ENCODE measurements around the gene THBS2. TPM values are rescaled to one million over a fixed set of nuclear protein-coding genes. Genes with fewer than 3 reads are reported as not detected.
"Not testable (repeated sequence)": the region's sequence is repeated elsewhere in the genome, so short reads cannot be mapped to it uniquely, and the experiment has no call there.

THBS2 gene
- total RNA-seq, 1 donor = 519 TPM

- TF ChIP-seq, protein P1, sequence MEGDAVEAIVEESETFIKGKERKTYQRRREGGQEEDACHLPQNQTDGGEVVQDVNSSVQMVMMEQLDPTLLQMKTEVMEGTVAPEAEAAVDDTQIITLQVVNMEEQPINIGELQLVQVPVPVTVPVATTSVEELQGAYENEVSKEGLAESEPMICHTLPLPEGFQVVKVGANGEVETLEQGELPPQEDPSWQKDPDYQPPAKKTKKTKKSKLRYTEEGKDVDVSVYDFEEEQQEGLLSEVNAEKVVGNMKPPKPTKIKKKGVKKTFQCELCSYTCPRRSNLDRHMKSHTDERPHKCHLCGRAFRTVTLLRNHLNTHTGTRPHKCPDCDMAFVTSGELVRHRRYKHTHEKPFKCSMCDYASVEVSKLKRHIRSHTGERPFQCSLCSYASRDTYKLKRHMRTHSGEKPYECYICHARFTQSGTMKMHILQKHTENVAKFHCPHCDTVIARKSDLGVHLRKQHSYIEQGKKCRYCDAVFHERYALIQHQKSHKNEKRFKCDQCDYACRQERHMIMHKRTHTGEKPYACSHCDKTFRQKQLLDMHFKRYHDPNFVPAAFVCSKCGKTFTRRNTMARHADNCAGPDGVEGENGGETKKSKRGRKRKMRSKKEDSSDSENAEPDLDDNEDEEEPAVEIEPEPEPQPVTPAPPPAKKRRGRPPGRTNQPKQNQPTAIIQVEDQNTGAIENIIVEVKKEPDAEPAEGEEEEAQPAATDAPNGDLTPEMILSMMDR (IDR thresholded peaks at IDR 0.05; ENCODE audit: insufficient read depth, low read length) = no peak
- H3K4me3 ChIP-seq (ENCODE audit: low read depth, low read length) = no peak overlapping the region
- DNase-seq (ENCODE audit: low read depth) = no peak
These were observed 13.3 kb upstream of the THBS2 start for GRCh38 chr6:169266746-169267591.

DNA sequence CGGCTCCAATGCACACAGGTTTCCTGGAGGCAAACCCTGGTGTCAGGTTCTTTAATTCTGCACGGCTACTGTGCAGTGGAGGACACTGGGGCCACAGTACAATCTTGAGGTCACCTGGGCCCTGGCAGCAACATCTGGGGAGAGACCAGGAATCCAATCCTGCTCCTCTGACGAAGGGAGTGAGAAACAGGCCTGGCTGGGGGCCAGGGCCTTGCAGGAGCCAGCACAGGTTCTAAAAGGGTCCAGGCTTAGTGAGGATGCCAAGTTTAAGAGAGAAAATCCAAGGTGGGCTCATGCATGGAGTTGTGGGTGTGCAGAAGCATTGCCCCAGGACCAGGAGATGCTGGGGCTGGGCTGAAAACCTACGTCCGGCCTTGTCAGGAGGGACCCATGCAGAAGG is 12.6 kb upstream of the THBS2 start:
- TF ChIP-seq, protein P1 (IDR thresholded peaks at IDR 0.05; ENCODE audit: insufficient read depth, low read length) = no peak
- H3K4me3 ChIP-seq (ENCODE audit: low read depth, low read length) = no peak overlapping the region
- no peak for DNase-seq (ENCODE audit: low read depth)

GRCh38 chr6:169265486-169266131 is 12.0 kb upstream of the THBS2 start:
- TF ChIP-seq, protein P1 (IDR thresholded peaks at IDR 0.05; ENCODE audit: insufficient read depth, low read length) = no peak
- H3K4me3 ChIP-seq (ENCODE audit: low read depth, low read length) = no peak overlapping the region
- no peak for DNase-seq (ENCODE audit: low read depth)

DNA sequence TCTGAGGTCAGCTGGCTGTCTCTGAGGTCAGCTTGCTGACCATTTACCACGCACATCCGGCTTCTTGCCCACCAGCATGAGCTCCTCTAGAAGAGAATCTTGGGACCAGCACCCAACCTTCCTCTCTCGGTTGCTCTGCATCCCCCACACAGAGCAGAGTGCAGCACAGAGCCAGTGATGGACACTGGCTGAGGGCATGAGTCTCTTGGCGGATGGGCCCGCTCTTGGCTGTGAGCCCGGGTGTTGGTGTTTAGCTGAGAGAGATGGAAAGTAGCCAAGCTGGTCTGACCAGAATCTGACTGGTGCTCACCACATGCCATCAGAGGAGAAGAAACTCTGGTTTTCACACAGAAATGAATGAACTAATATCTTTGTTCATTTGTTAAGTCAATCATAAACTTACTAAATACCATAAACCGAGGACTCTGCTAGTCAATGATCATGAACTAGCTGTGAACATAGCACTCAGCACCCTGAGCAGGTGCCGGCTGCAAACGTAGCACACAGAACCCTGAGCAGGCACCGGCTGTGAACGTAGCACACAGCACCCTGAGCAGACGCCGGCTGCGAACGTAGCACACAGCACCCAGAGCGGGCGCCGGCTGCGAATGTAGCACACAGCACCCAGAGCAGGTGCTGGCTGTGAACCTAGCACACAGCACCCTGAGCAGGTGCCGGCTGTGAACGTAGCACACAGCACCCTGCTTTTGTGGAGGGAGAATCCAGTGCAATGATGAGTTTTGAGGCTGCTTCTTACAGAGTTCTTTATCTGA is 10.4 kb upstream of the THBS2 start:
- H3K4me3 ChIP-seq (ENCODE audit: low read depth, low read length) = no peak overlapping the region
- DNase-seq (ENCODE audit: low read depth) = peak; percentile 54
- TF ChIP-seq, protein P1 (IDR thresholded peaks at IDR 0.05; ENCODE audit: insufficient read depth, low read length) = no peak

- no peak for DNase-seq (ENCODE audit: low read depth)
- no peak overlapping the region for H3K4me3 ChIP-seq (ENCODE audit: low read depth, low read length)
- TF ChIP-seq, protein P1 (IDR thresholded peaks at IDR 0.05; ENCODE audit: insufficient read depth, low read length) = no peak
These were observed 9.7 kb upstream of the THBS2 start for GRCh38 chr6:169263374-169263773.

GRCh38 chr6:169262602-169263001 is 9.0 kb upstream of the THBS2 start:
- not testable (repeated sequence) for DNase-seq (ENCODE audit: low read depth); H3K4me3 ChIP-seq (ENCODE audit: low read depth, low read length)

- TF ChIP-seq, protein P1 (IDR thresholded peaks at IDR 0.05; ENCODE audit: insufficient read depth, low read length) = no peak
- DNase-seq (ENCODE audit: low read depth) = no peak
- no peak overlapping the region for H3K4me3 ChIP-seq (ENCODE audit: low read depth, low read length)
These were observed 2.9 kb upstream of the THBS2 start for GRCh38 chr6:169256518-169256917.
